Psoas muscle (tissue), 8 donors: ENCODE measurements around the gene ASB2. TPM values are rescaled to one million over a fixed set of nuclear protein-coding genes. Genes with fewer than 3 reads are reported as not detected.
A peak's percentile ranks its signal among the peaks of the same experiment; 100 is the strongest.

Experiments used
- ATAC-seq, 4 donors: fragments of 200-7000 bp; cut with Tn5 transposase; one replicate each; pipeline ENCODE4 v1.9.1; 2020; ENCODE audit warnings: moderate library complexity in 3 of 4, mild to moderate bottlenecking in 2 of 4
- DNase-seq, 2 donors: peaks; one replicate each; pipeline ENCODE4 v3.0.0-alpha.2; 2020
- H3K27ac ChIP-seq: fragments of 200-600 bp; one replicate; pipeline ENCODE4 v1.8.0; 2022
- H3K27me3 ChIP-seq, 3 donors: fragments of 200-600 bp in 1 of 3; one replicate each; pipeline versions ENCODE4 v1.6.1 to v1.8.0; 2013 to 2022; ENCODE audit warnings: low read length in 2 of 3, mild to moderate bottlenecking in 2 of 3, moderate library complexity in 1 of 3; ENCODE audit not compliant: insufficient read depth in 3 of 3
- H3K36me3 ChIP-seq, 2 donors: fragments of 200-600 bp in 1 of 2; one replicate each; pipeline versions ENCODE4 v1.6.1 to v1.8.0; 2013 to 2022; ENCODE audit warnings: low read depth in 1 of 2, mild to moderate bottlenecking in 1 of 2, moderate library complexity in 1 of 2; ENCODE audit not compliant: insufficient read depth in 1 of 2
- H3K4me1 ChIP-seq: fragments of 200-600 bp; one replicate; pipeline ENCODE4 v1.8.0; 2022
- H3K4me3 ChIP-seq: fragments of 200-600 bp; one replicate; pipeline ENCODE4 v1.8.0; 2022; ENCODE audit warnings: mild to moderate bottlenecking
- H3K9me3 ChIP-seq: fragments of 200-600 bp; one replicate; pipeline ENCODE4 v1.8.0; 2022
- CTCF ChIP-seq: fragments of 200-600 bp; IDR thresholded peaks from one replicate; pipeline ENCODE4 v1.8.0; 2022; ENCODE audit warnings: antibody characterized with exemption
- WGBS, 3 donors: extraction: QIAGEN DNeasy Blood & Tissue Kit; methylation state at CpG; one replicate each; pipeline versions ENCODE4 v1.1.6 to v1.1.7; 2013; 5-methylcytosine and 5-hydroxymethylcytosine counted together
- intact Hi-C, 2 donors: fragments of 100-400 bp; cut with DNase I; formaldehyde crosslinking; loops; one replicate each; pipeline versions ENCODE4 v1.11.0 to v1.14.2; 2022
- polyA plus RNA-seq, 3 donors: library from polyadenylated mRNA; stranded (reverse); fragments of 200-250 nt; gene quantifications; one replicate each; pipeline ENCODE4 v1.2.3, GENCODE V29; 2013
- total RNA-seq, 4 donors: library from RNA; stranded (reverse); fragmentation: NEBNext Ultra II Directional in 2 of 4; extraction: Animal tissue kit (Norgen Biotek cat#: 25700) in 2 of 4; gene quantifications; one replicate each; pipeline versions ENCODE4 v1.2.1 to v1.2.4, GENCODE V29; 2021 to 2023
- donor health status: healthy with polysubstance abuse.
- donor health status: DM: no; HTN: no; CAD: no; lungs with moderate emphysema.
- donor health status: Bipolar disorder and iron deficiency.
- donor health status: healthy.
- donor health status: DM: yes; HTN: yes; CAD: no.
- donor health status: DM: no; HTN: no; CAD: no.
- donor health status: DM: no; HTN: no; CAD: no.
- donor health status: DM: yes; HTN: yes; CAD: no.

ASB2 gene
- total and polyA plus RNA-seq, 7 donors, result 41.2 to 460 (median 230) TPM

- ATAC-seq (peak in 3 of 4 donors; percentile 21 to 40 (median 33)), DNase-seq (no peak)
- H3K4me1 ChIP-seq, result peaks cover 91% of the 10 kb centered on the region
- peak overlapping the region; percentile 98 for H3K27ac ChIP-seq
- intact Hi-C loops, result no loop called here
- no peak overlapping the region for H3K4me3 ChIP-seq
- no peaks in the 10 kb centered on the region for H3K9me3 ChIP-seq
- H3K36me3 ChIP-seq, result peaks cover 0 to 72% of the 10 kb centered on the region in 2 donors
- WGBS, 3 donors, result 24 to 44% (median 36%) methylated on average over 3 of the region's 3 CpGs
- H3K27me3 ChIP-seq, result no peaks in the 10 kb centered on the region
- no peak for TF ChIP-seq CTCF
Measured at GRCh38 chr14:93965287-93965821, 11.0 kb downstream of the ASB2 start.

- DNase-seq (no peak), ATAC-seq (no peak)
- Histone ChIP-seq H3K4me1 (peaks cover 90% of the 10 kb centered on the region), H3K9me3 (no peaks in the 10 kb centered on the region), H3K4me3 (no peak overlapping the region), H3K27ac (peak overlapping the region; percentile 98), H3K27me3 (no peaks in the 10 kb centered on the region), H3K36me3 (peaks cover 0 to 71% of the 10 kb centered on the region in 2 donors)
- intact Hi-C loops, result no loop called here
- no peak for TF ChIP-seq CTCF
- WGBS, 3 donors, result 62 to 74% (median 67%) methylated on average over 3 of the region's 3 CpGs
Measured at GRCh38 chr14:93964820-93965286, 11.5 kb downstream of the ASB2 start.

- Histone ChIP-seq H3K27me3 (no peaks in the 10 kb centered on the region), H3K4me3 (peak overlapping the region; percentile 22), H3K9me3 (no peaks in the 10 kb centered on the region), H3K4me1 (peaks cover 85% of the 10 kb centered on the region), H3K27ac (peak overlapping the region; percentile 98), H3K36me3 (peaks cover 0 to 65% of the 10 kb centered on the region in 2 donors)
- TF ChIP-seq CTCF, result no peak
- ATAC-seq (peak in 1 of 4 donors; percentile 1), DNase-seq (peak in 1 of 2 donors; percentile 61)
- intact Hi-C loops, result no loop called here
- 53 to 78% (median 67%) methylated on average over 10 of the region's 10 CpGs for WGBS, 3 donors
Measured at GRCh38 chr14:93964281-93964680, 12.1 kb downstream of the ASB2 start.

GRCh38 chr14:93963692-93964091 lies 12.7 kb downstream of the ASB2 start:
- no peaks in the 10 kb centered on the region for H3K27me3 ChIP-seq
- peak overlapping the region; percentile 98 for H3K27ac ChIP-seq
- ATAC-seq (no peak), DNase-seq (no peak)
- peak overlapping the region; percentile 22 for H3K4me3 ChIP-seq
- no peak for TF ChIP-seq CTCF
- H3K9me3 ChIP-seq, result no peaks in the 10 kb centered on the region
- WGBS, 3 donors, result 23 to 61% (median 33%) methylated on average over 4 of the region's 4 CpGs
- H3K4me1 ChIP-seq, result peaks cover 85% of the 10 kb centered on the region
- intact Hi-C loops, result no loop called here
- H3K36me3 ChIP-seq, result peaks cover 0 to 64% of the 10 kb centered on the region in 2 donors
